WTC11 (cell line): ENCODE results near the gene PIK3C3. TPM values are rescaled to one million over a fixed set of nuclear protein-coding genes. Genes with fewer than 3 reads are reported as not detected.

ENCODE experiments used
- ATAC-seq: fragments of 200-7000 bp; cut with Tn5 transposase; 2 replicates; pipeline ENCODE4 v1.10.0; 2021; ENCODE audit warnings: mild to moderate bottlenecking, moderate library complexity
- CTCF ChIA-PET: fragments of 300-600 bp; sonication (Branson Sonifier 250); formaldehyde crosslinking; loops from one replicate; lab custom pipeline; 2021; ENCODE audit warnings: antibody characterized with exemption; lab: Charles Lee
- POLR2A ChIA-PET: fragments of 350-600 bp; sonication (Branson Sonifier 250); formaldehyde crosslinking; loops from one replicate; lab custom pipeline; 2021; ENCODE audit warnings: antibody characterized with exemption; lab: Charles Lee
- DNase-seq: peaks from one replicate; pipeline ENCODE4 v3.0.0; 2021; ENCODE audit warnings: low spot score
- H3K27ac Mint-ChIP-seq: 2 replicates; pipeline ENCODE4 v1.8.0; 2021; ENCODE audit warnings: mixed read lengths
- H3K27me3 Mint-ChIP-seq: 2 replicates; pipeline ENCODE4 v1.8.0; 2021; ENCODE audit warnings: low read depth, mild to moderate bottlenecking, moderate library complexity, mixed read lengths
- H3K36me3 Mint-ChIP-seq: 2 replicates; pipeline ENCODE4 v1.8.0; 2021; ENCODE audit warnings: mixed read lengths
- H3K4me1 Mint-ChIP-seq: 2 replicates; pipeline ENCODE4 v1.8.0; 2022; ENCODE audit warnings: mixed read lengths
- H3K4me3 Mint-ChIP-seq: 2 replicates; pipeline ENCODE4 v1.8.0; 2021; ENCODE audit warnings: mild to moderate bottlenecking, moderate library complexity, mixed read lengths
- H3K9me3 Mint-ChIP-seq: 2 replicates; pipeline ENCODE4 v1.8.0; 2021; ENCODE audit warnings: mixed read lengths
- ATF1 ChIP-seq: sonication (generic); formaldehyde crosslinking; IDR thresholded peaks from 2 replicates; pipeline ENCODE4 v1.8.1; 2023; ENCODE audit warnings: mild to moderate bottlenecking, moderate library complexity, missing genetic modification reagents
- ATF2 ChIP-seq: sonication (generic); formaldehyde crosslinking; IDR thresholded peaks from 2 replicates; pipeline ENCODE4 v1.8.1; 2022; ENCODE audit warnings: low read depth, missing genetic modification reagents, borderline replicate concordance
- ATF6 ChIP-seq: sonication (generic); formaldehyde crosslinking; IDR thresholded peaks from 2 replicates; pipeline ENCODE4 v1.8.1; 2023; ENCODE audit warnings: mild to moderate bottlenecking, missing genetic modification reagents
- CBFB ChIP-seq: sonication (generic); formaldehyde crosslinking; IDR thresholded peaks from 2 replicates; pipeline ENCODE4 v1.8.1; 2022; ENCODE audit warnings: mild to moderate bottlenecking, low read depth, missing genetic modification reagents
- CREM ChIP-seq: sonication (generic); formaldehyde crosslinking; IDR thresholded peaks from 2 replicates; pipeline ENCODE4 v1.8.1; 2022; ENCODE audit warnings: mild to moderate bottlenecking, missing genetic modification reagents, moderate library complexity
- ESRRA ChIP-seq: sonication (generic); formaldehyde crosslinking; IDR thresholded peaks from 2 replicates; pipeline ENCODE4 v1.8.1; 2022; ENCODE audit warnings: mild to moderate bottlenecking, missing genetic modification reagents, borderline replicate concordance
- FOXK1 ChIP-seq: sonication (generic); formaldehyde crosslinking; IDR thresholded peaks from 2 replicates; pipeline ENCODE4 v1.8.0; 2022; ENCODE audit warnings: mild to moderate bottlenecking, moderate library complexity, missing genetic modification reagents
- GRHL2 ChIP-seq: fragments of 250-450 bp; sonication (Bioruptor Pico); IDR thresholded peaks from 2 replicates; pipeline ENCODE4 v1.8.0; 2022; ENCODE audit warnings: mild to moderate bottlenecking, moderate library complexity; ENCODE audit not compliant: insufficient replicate concordance, severe bottlenecking
- HMGA2 ChIP-seq: fragments of 250-450 bp; sonication (Bioruptor Pico); IDR thresholded peaks from 2 replicates; pipeline ENCODE4 v1.4.0; 2021; ENCODE audit warnings: mild to moderate bottlenecking, moderate library complexity
- MLX ChIP-seq: sonication (generic); formaldehyde crosslinking; IDR thresholded peaks from 2 replicates; pipeline ENCODE4 v1.8.1; 2023; ENCODE audit warnings: mild to moderate bottlenecking, missing genetic modification reagents, moderate library complexity
- NR3C1 ChIP-seq: sonication (generic); formaldehyde crosslinking; conservative IDR thresholded peaks from 2 replicates; pipeline ENCODE4 v1.8.1; 2023; ENCODE audit warnings: low read depth, mild to moderate bottlenecking, missing genetic modification reagents
- SOX15 ChIP-seq: fragments of 250-450 bp; sonication (Bioruptor Pico); IDR thresholded peaks from 2 replicates; pipeline ENCODE4 v1.9.0; 2021; ENCODE audit warnings: mild to moderate bottlenecking
- TEAD1 ChIP-seq: sonication (generic); formaldehyde crosslinking; IDR thresholded peaks from 2 replicates; pipeline ENCODE4 v1.8.0; 2022; ENCODE audit warnings: mild to moderate bottlenecking, missing genetic modification reagents
- TEAD4 ChIP-seq: sonication (generic); formaldehyde crosslinking; IDR thresholded peaks from 2 replicates; pipeline ENCODE4 v1.8.0; 2022; ENCODE audit warnings: mild to moderate bottlenecking, missing genetic modification reagents
- TP53 ChIP-seq: sonication (generic); formaldehyde crosslinking; IDR thresholded peaks from 2 replicates; pipeline ENCODE4 v1.8.1; 2023; ENCODE audit warnings: mild to moderate bottlenecking, missing genetic modification reagents
- ZBTB21 ChIP-seq: sonication (generic); formaldehyde crosslinking; IDR thresholded peaks from 2 replicates; pipeline ENCODE4 v1.8.1; 2023; ENCODE audit warnings: mild to moderate bottlenecking, missing genetic modification reagents, borderline replicate concordance
- ZNF232 ChIP-seq: sonication (generic); formaldehyde crosslinking; IDR thresholded peaks from 2 replicates; pipeline ENCODE4 v1.8.0; 2022; ENCODE audit warnings: mild to moderate bottlenecking, missing genetic modification reagents
- ZNF396 ChIP-seq: fragments of 250-450 bp; sonication (Bioruptor Pico); IDR thresholded peaks from 2 replicates; pipeline ENCODE4 v1.8.0; 2021; ENCODE audit warnings: mild to moderate bottlenecking, moderate library complexity, borderline replicate concordance
- ZNF423 ChIP-seq: fragments of 250-450 bp; sonication (Bioruptor Pico); IDR thresholded peaks from 2 replicates; pipeline ENCODE4 v2.1.2; 2022; ENCODE audit warnings: mild to moderate bottlenecking, moderate library complexity
- ZSCAN18 ChIP-seq: fragments of 250-450 bp; sonication (Bioruptor Pico); IDR thresholded peaks from 2 replicates; pipeline ENCODE4 v2.1.2; 2022; ENCODE audit warnings: mild to moderate bottlenecking, moderate library complexity
- total RNA-seq: library from RNA; stranded (reverse); gene quantifications from 3 replicates; pipeline ENCODE4 v1.2.3, GENCODE V29; 2021
- TF ChIP-seq, protein P1 (sequence below): sonication (generic); formaldehyde crosslinking; IDR thresholded peaks from 2 replicates; pipeline ENCODE4 v1.8.1; 2023; ENCODE audit warnings: mild to moderate bottlenecking, missing genetic modification reagents, moderate library complexity
- TF ChIP-seq, protein P2 (sequence below): fragments of 250-450 bp; sonication (Bioruptor Pico); conservative IDR thresholded peaks from 2 replicates; pipeline ENCODE4 v1.9.0; 2021; ENCODE audit warnings: mild to moderate bottlenecking

PIK3C3 gene
- total RNA-seq, 1 experiment from 2014 or later, result 40.4 TPM

- ATAC-seq (no peak), DNase-seq (no peak)
- H3K27ac Mint-ChIP-seq, result no peak overlapping the region
- POLR2A ChIA-PET, result no interaction called here
- H3K4me1 Mint-ChIP-seq, result no peaks in the 10 kb centered on the region
- H3K9me3 Mint-ChIP-seq, result no peaks in the 10 kb centered on the region
- H3K36me3 Mint-ChIP-seq, result peaks cover 24% of the 10 kb centered on the region
- no peak overlapping the region for H3K4me3 Mint-ChIP-seq
- H3K27me3 Mint-ChIP-seq, result no peaks in the 10 kb centered on the region
- CTCF ChIA-PET, result no interaction called here
- TF ChIP-seq TEAD1 (CRISPR knock-in tag) (no peak), NR3C1 (CRISPR knock-in tag) (no peak), ZNF423 (CRISPR knock-in tag) (no peak), ZBTB21 (CRISPR knock-in tag) (no peak), ZSCAN18 (CRISPR knock-in tag) (no peak)
These were observed 12.6 kb downstream of the PIK3C3 start for GRCh38 chr18:41967680-41968079.

DNA sequence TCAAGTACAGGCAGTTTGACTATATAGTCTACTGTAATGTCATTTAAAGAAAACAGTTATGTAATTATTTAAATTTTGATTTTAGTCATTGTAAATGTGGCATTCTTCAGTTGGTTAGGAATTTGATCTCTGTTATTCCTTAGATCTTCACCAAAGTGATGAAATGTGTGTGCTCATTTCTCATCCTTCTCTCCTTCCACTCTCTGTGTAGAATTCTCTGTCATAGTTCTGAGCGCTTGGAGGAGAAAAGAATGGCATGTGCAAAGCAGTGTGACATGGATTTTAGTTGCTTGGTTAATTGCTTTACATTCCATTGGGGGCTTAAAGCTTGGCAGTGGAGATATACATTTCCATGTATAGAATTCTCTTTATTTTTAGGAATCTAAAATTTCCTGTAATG is 14.8 kb downstream of the PIK3C3 start:
- H3K27me3 Mint-ChIP-seq, result no peaks in the 10 kb centered on the region
- no peak overlapping the region for H3K27ac Mint-ChIP-seq
- no peak overlapping the region for H3K4me3 Mint-ChIP-seq
- no peak for ATAC-seq
- no peaks in the 10 kb centered on the region for H3K4me1 Mint-ChIP-seq
- peaks cover 17% of the 10 kb centered on the region for H3K36me3 Mint-ChIP-seq
- CTCF ChIA-PET, result no interaction called here
- no peaks in the 10 kb centered on the region for H3K9me3 Mint-ChIP-seq
- DNase-seq, result no peak
- TF ChIP-seq SOX15 (CRISPR knock-in tag) (no peak), ZNF232 (no peak), CBFB (CRISPR knock-in tag) (no peak), TEAD4 (no peak), ATF6 (CRISPR knock-in tag) (no peak), ZSCAN18 (CRISPR knock-in tag) (no peak), TP53 (no peak), GRHL2 (CRISPR knock-in tag) (no peak), ESRRA (no peak)
- TF ChIP-seq, protein P1, sequence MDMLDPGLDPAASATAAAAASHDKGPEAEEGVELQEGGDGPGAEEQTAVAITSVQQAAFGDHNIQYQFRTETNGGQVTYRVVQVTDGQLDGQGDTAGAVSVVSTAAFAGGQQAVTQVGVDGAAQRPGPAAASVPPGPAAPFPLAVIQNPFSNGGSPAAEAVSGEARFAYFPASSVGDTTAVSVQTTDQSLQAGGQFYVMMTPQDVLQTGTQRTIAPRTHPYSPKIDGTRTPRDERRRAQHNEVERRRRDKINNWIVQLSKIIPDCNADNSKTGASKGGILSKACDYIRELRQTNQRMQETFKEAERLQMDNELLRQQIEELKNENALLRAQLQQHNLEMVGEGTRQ (CRISPR knock-in tag), result no peak
- TF ChIP-seq, all 79 proteins: peak for 0
- POLR2A ChIA-PET, result no interaction called here

DNA sequence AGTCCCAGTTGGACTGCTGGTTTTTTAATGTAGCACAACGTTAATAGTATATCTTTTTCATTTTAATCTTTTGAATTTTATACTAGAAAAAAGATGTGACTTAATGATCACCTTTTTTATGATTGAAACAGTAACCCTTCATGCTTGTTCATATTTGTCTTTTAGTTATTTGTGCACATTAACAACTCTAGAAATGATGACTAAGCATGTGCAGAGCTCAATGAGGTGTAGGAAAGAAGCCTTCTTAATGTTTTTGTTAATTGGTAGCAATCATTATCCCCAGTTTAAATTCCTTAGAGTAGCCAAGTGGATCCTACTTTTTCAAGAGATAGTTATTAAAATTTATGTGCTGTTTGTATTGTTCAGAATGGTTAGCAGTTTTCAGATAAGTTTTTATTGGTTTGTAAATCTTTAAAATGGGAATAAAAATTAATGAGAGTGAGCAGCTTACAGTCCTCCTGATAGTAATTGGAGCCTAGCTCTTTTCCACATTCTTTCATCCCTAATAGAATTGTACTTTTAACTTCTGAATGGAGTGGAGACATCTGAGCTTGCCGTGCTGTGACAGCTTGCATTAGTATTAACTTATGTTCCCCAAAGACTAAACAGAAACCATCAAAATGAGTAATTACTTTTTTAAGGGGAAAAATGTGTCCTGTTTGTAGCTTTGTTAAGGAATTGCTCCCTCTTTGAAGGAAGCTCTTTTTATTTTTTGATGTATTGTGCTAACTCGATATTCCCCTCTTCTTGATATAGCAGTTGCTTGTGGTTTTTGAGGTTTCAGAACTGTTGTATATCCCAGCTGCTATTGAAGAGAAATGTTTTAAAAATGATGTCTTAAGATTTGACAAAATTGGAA is 17.3 kb downstream of the PIK3C3 start:
- Mint-ChIP-seq H3K4me1 (no peaks in the 10 kb centered on the region), H3K4me3 (no peak overlapping the region), H3K9me3 (no peaks in the 10 kb centered on the region), H3K36me3 (peaks cover 4% of the 10 kb centered on the region), H3K27ac (no peak overlapping the region), H3K27me3 (no peaks in the 10 kb centered on the region)
- ATAC-seq (no peak), DNase-seq (no peak)
- ChIA-PET POLR2A (no interaction called here), CTCF (no interaction called here)
- TF ChIP-seq CREM (CRISPR knock-in tag), result no peak
- TF ChIP-seq ATF2 (CRISPR knock-in tag), result no peak
- TF ChIP-seq ATF1 (CRISPR knock-in tag), result no peak
- no peak for TF ChIP-seq HMGA2 (CRISPR knock-in tag)
- TF ChIP-seq MLX, result no peak
- TF ChIP-seq FOXK1 (CRISPR knock-in tag), result no peak
- TF ChIP-seq, protein P2, sequence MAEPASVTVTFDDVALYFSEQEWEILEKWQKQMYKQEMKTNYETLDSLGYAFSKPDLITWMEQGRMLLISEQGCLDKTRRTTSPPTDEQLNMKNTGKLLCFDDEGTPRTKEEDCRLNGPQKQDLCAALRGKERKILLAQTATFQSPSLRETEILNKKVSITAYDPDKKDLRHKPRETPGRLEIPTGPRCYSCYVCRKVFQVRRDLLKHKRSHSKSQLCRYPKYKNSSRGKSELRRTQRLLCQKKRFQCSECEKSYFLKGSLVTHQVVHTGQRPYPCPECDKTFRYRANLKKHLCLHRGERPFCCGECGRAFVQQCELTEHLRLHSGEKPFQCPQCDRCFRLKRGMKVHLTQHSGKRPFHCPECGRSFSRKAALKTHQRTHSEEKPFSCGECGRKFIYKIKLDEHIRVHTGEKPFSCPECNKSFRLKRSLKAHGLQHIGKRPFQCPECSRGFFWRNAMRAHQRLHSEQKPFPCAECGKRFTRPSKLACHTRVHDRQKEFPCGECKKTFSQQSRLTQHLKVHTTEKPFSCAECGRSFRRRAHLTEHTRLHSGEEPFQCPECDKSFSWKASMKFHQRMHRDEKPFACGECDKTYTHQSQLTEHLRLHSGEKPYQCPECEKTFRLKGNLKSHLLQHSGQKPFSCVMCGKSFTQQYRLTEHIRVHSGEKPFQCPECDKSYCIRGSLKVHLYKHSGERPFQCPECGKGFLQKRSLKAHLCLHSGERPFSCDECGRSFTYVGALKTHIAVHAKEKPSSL, result no peak
- TF ChIP-seq ZNF396 (CRISPR knock-in tag), result no peak
